Stimulated activated effector memory CD8-positive, alpha-beta T cell treated with anti-CD3 and anti-CD28 coated beads, Interleukin-12 subunit alpha, Interleukin-12 subunit beta, amount 100 ng/mL, for 72 hours (primary cell): Measurements from ENCODE around the gene ANKS1B.

Source experiments
- ATAC-seq: fragments of 150-1000 bp; cut with Tn5 transposase; 2 replicates; pipeline ENCODE4 v1.10.0; 2021
- DNase-seq, 2 donors: peaks; one replicate each; pipeline ENCODE4 v3.0.0; 2021 to 2022; ENCODE audit warnings: low spot score in 2 of 2
- H3K27ac Mint-ChIP-seq: one replicate; pipeline ENCODE4 v1.8.0; 2022; ENCODE audit warnings: mild to moderate bottlenecking, mixed read lengths
- H3K36me3 Mint-ChIP-seq: one replicate; pipeline ENCODE4 v1.8.0; 2022; ENCODE audit warnings: mild to moderate bottlenecking, mixed read lengths
- H3K4me1 Mint-ChIP-seq: one replicate; pipeline ENCODE4 v1.8.0; 2022; ENCODE audit warnings: mixed read lengths
- H3K4me3 Mint-ChIP-seq: one replicate; pipeline ENCODE4 v1.8.0; 2022; ENCODE audit warnings: mild to moderate bottlenecking, mixed read lengths
- H3K9me3 Mint-ChIP-seq: one replicate; pipeline ENCODE4 v1.8.0; 2022; ENCODE audit warnings: mixed read lengths

The ANKS1B gene

GRCh38 chr12:99133401-99133800 is 851.3 kb downstream of the ANKS1B start:
- peaks cover 5% of the 10 kb centered on the region for H3K9me3 Mint-ChIP-seq
- no peak overlapping the region for H3K4me3 Mint-ChIP-seq
- no peak overlapping the region for H3K27ac Mint-ChIP-seq
- no peaks in the 10 kb centered on the region for H3K4me1 Mint-ChIP-seq
- H3K36me3 Mint-ChIP-seq = no peaks in the 10 kb centered on the region
- no peak for ATAC-seq
- no peak for DNase-seq

GRCh38 chr12:99131751-99132199 is 853.0 kb downstream of the ANKS1B start:
- H3K27ac Mint-ChIP-seq = no peak overlapping the region
- no peak for ATAC-seq
- no peak for DNase-seq
- no peaks in the 10 kb centered on the region for H3K4me1 Mint-ChIP-seq
- H3K9me3 Mint-ChIP-seq = peaks cover 5% of the 10 kb centered on the region
- H3K4me3 Mint-ChIP-seq = no peak overlapping the region
- no peaks in the 10 kb centered on the region for H3K36me3 Mint-ChIP-seq

- ATAC-seq = no peak
- no peaks in the 10 kb centered on the region for H3K36me3 Mint-ChIP-seq
Measured at GRCh38 chr12:99130808-99131553, 853.8 kb downstream of the ANKS1B start.

GRCh38 chr12:99128246-99128802 is 856.4 kb downstream of the ANKS1B start:
- Mint-ChIP-seq H3K4me1 (no peaks in the 10 kb centered on the region), H3K9me3 (peaks cover 3% of the 10 kb centered on the region), H3K4me3 (no peak overlapping the region), H3K27ac (no peak overlapping the region), H3K36me3 (no peaks in the 10 kb centered on the region)
- ATAC-seq (no peak), DNase-seq (no peak)

More at GRCh38 chr12:99130808-99131553, 853.8 kb downstream of the ANKS1B start:
- no peak for DNase-seq
- Mint-ChIP-seq H3K9me3 (peaks cover 5% of the 10 kb centered on the region), H3K4me3 (no peak overlapping the region), H3K27ac (no peak overlapping the region), H3K4me1 (no peaks in the 10 kb centered on the region)

- Mint-ChIP-seq H3K9me3 (peaks cover 4% of the 10 kb centered on the region), H3K27ac (no peak overlapping the region), H3K4me3 (no peak overlapping the region), H3K4me1 (no peaks in the 10 kb centered on the region), H3K36me3 (no peaks in the 10 kb centered on the region)
- ATAC-seq (no peak), DNase-seq (no peak)
Measured at GRCh38 chr12:99122959-99123358, 861.8 kb downstream of the ANKS1B start.

GRCh38 chr12:99122496-99122895 is 862.2 kb downstream of the ANKS1B start:
- Mint-ChIP-seq H3K27ac (no peak overlapping the region), H3K4me1 (no peaks in the 10 kb centered on the region), H3K36me3 (no peaks in the 10 kb centered on the region), H3K9me3 (peaks cover 4% of the 10 kb centered on the region), H3K4me3 (no peak overlapping the region)
- no peak for ATAC-seq
- no peak for DNase-seq

GRCh38 chr12:99121546-99121945 is 863.2 kb downstream of the ANKS1B start:
- Mint-ChIP-seq H3K27ac (no peak overlapping the region), H3K4me3 (no peak overlapping the region), H3K36me3 (no peaks in the 10 kb centered on the region), H3K9me3 (peaks cover 4% of the 10 kb centered on the region), H3K4me1 (no peaks in the 10 kb centered on the region)
- DNase-seq (no peak), ATAC-seq (no peak)

- peaks cover 4% of the 10 kb centered on the region for H3K9me3 Mint-ChIP-seq
- no peak overlapping the region for H3K27ac Mint-ChIP-seq
- no peaks in the 10 kb centered on the region for H3K36me3 Mint-ChIP-seq
- no peak for DNase-seq
- no peaks in the 10 kb centered on the region for H3K4me1 Mint-ChIP-seq
- no peak for ATAC-seq
- H3K4me3 Mint-ChIP-seq = no peak overlapping the region
Measured at GRCh38 chr12:99119943-99120342, 864.8 kb downstream of the ANKS1B start.

- Mint-ChIP-seq H3K4me3 (no peak overlapping the region), H3K9me3 (peaks cover 4% of the 10 kb centered on the region)
Measured at GRCh38 chr12:99119449-99119848, 865.3 kb downstream of the ANKS1B start.

GRCh38 chr12:99111600-99111999 is 873.1 kb downstream of the ANKS1B start:
- H3K27ac Mint-ChIP-seq = no peak overlapping the region
- ATAC-seq (no peak), DNase-seq (no peak)
- no peaks in the 10 kb centered on the region for H3K4me1 Mint-ChIP-seq
- no peaks in the 10 kb centered on the region for H3K36me3 Mint-ChIP-seq
- peaks cover 4% of the 10 kb centered on the region for H3K9me3 Mint-ChIP-seq
- no peak overlapping the region for H3K4me3 Mint-ChIP-seq

More at GRCh38 chr12:99119449-99119848, 865.3 kb downstream of the ANKS1B start:
- ATAC-seq (no peak), DNase-seq (no peak)
- Mint-ChIP-seq H3K27ac (no peak overlapping the region), H3K4me1 (no peaks in the 10 kb centered on the region), H3K36me3 (no peaks in the 10 kb centered on the region)

- Mint-ChIP-seq H3K9me3 (peaks cover 4% of the 10 kb centered on the region), H3K4me1 (no peaks in the 10 kb centered on the region), H3K4me3 (no peak overlapping the region), H3K36me3 (no peaks in the 10 kb centered on the region), H3K27ac (no peak overlapping the region)
- ATAC-seq = no peak
- no peak for DNase-seq
Measured at GRCh38 chr12:99110868-99111267, 873.9 kb downstream of the ANKS1B start.

GRCh38 chr12:99110212-99110611 is 874.5 kb downstream of the ANKS1B start:
- Mint-ChIP-seq H3K36me3 (no peaks in the 10 kb centered on the region), H3K4me3 (no peak overlapping the region), H3K27ac (no peak overlapping the region), H3K9me3 (peaks cover 4% of the 10 kb centered on the region), H3K4me1 (no peaks in the 10 kb centered on the region)
- ATAC-seq (no peak), DNase-seq (no peak)

- no peak for DNase-seq
- H3K9me3 Mint-ChIP-seq = peaks cover 4% of the 10 kb centered on the region
- H3K36me3 Mint-ChIP-seq = no peaks in the 10 kb centered on the region
- ATAC-seq = no peak
- no peak overlapping the region for H3K4me3 Mint-ChIP-seq
- no peak overlapping the region for H3K27ac Mint-ChIP-seq
- no peaks in the 10 kb centered on the region for H3K4me1 Mint-ChIP-seq
Measured at GRCh38 chr12:99108924-99109323, 875.8 kb downstream of the ANKS1B start.

GRCh38 chr12:99099786-99100185 is 885.0 kb downstream of the ANKS1B start:
- no peak overlapping the region for H3K4me3 Mint-ChIP-seq
- H3K4me1 Mint-ChIP-seq = no peaks in the 10 kb centered on the region
- DNase-seq (no peak), ATAC-seq (no peak)
- peaks cover 5% of the 10 kb centered on the region for H3K9me3 Mint-ChIP-seq
- H3K27ac Mint-ChIP-seq = no peak overlapping the region
- no peaks in the 10 kb centered on the region for H3K36me3 Mint-ChIP-seq

- Mint-ChIP-seq H3K36me3 (no peaks in the 10 kb centered on the region), H3K9me3 (peaks cover 14% of the 10 kb centered on the region), H3K27ac (no peak overlapping the region), H3K4me3 (no peak overlapping the region), H3K4me1 (no peaks in the 10 kb centered on the region)
- DNase-seq (no peak), ATAC-seq (no peak)
Measured at GRCh38 chr12:99097171-99097570, 887.6 kb downstream of the ANKS1B start.

- H3K27ac Mint-ChIP-seq = no peak overlapping the region
- no peak for DNase-seq
- H3K9me3 Mint-ChIP-seq = peaks cover 13% of the 10 kb centered on the region
- no peak overlapping the region for H3K4me3 Mint-ChIP-seq
- ATAC-seq = no peak
- no peaks in the 10 kb centered on the region for H3K4me1 Mint-ChIP-seq
- H3K36me3 Mint-ChIP-seq = no peaks in the 10 kb centered on the region
Measured at GRCh38 chr12:99093166-99093565, 891.6 kb downstream of the ANKS1B start.
